HCT116 (cell line): ENCODE measurements around the gene C1GALT1C1L. TPM values are rescaled to one million over a fixed set of nuclear protein-coding genes. Genes with fewer than 3 reads are reported as not detected.
A peak's percentile ranks its signal among the peaks of the same experiment; 100 is the strongest.

Source experiments
- ATAC-seq: fragments of 200-7000 bp; cut with Tn5 transposase; 2 replicates; pipeline ENCODE4 v1.9.1; 2020; ENCODE audit warnings: mild to moderate bottlenecking, moderate library complexity
- BruUV-seq: library from RNA; stranded (reverse); fragments of 400-500 nt; replicated peaks from 2 replicates; lab custom pipeline; 2021; lab: Mats Ljungman, UMichigan
- CTCF ChIA-PET: fragments of 300-600 bp; sonication (Branson Sonifier 250); formaldehyde crosslinking; loops from one replicate; lab custom pipeline; 2021; ENCODE audit warnings: antibody characterized with exemption; lab: Charles Lee
- POLR2A ChIA-PET: fragments of 300-600, 350-600 bp; sonication (Branson Sonifier 250); formaldehyde crosslinking; loops from one replicate; lab custom pipeline; 2021; ENCODE audit warnings: antibody characterized with exemption; lab: Charles Lee
- RAD21 ChIA-PET, 2 experiments: fragments of 300-600 bp; sonication (Branson Sonifier 250); formaldehyde crosslinking; loops; one replicate each; lab custom pipeline; 2023; ENCODE audit warnings: low total read pairs in 2 of 2; ENCODE audit not compliant: uncharacterized antibody in 2 of 2, unreplicated experiment in 2 of 2, low non-redundant PET in 1 of 2; lab: Charles Lee
- DNase-seq: peaks from one replicate; pipeline ENCODE4 v3.0.0-alpha.2; 2010; ENCODE audit warnings: low read depth, low spot score
- H2AFZ ChIP-seq: fragments of 200-600 bp; shearing (Covaris generic), sonication (generic); 2 replicates; pipeline ENCODE4 v1.6.1; 2017; ENCODE audit warnings: low read depth, mixed run types, mixed read lengths, antibody characterized with exemption, low read length; ENCODE audit not compliant: poor library complexity, severe bottlenecking
- H3K27ac ChIP-seq: 2 replicates; pipeline ENCODE4 v1.5.1; 2012; ENCODE audit warnings: low read depth, low read length
- H3K27me3 ChIP-seq: fragments of 200-600 bp; sonication (generic); 2 replicates; pipeline ENCODE4 v1.6.1; 2016; ENCODE audit warnings: mixed run types, low read length, mixed read lengths; ENCODE audit not compliant: insufficient read depth
- H3K36me3 ChIP-seq, 2 experiments: fragments of 200-500 bp in 1 of 2; fragments of 200-600 bp in 1 of 2; sonication (Bioruptor generic) in 1 of 2; sonication (generic) in 1 of 2; 2 replicates each; pipeline versions ENCODE4 v1.5.1 to v1.6.1; 2014 to 2016; ENCODE audit warnings: low read length in 2 of 2, inconsistent platforms in 1 of 2, mixed read lengths in 1 of 2, mixed run types in 1 of 2; ENCODE audit not compliant: insufficient read depth in 2 of 2, control insufficient read depth in 1 of 2
- H3K4me1 ChIP-seq, 2 experiments: fragments of 200-600 bp in 1 of 2; sonication (generic) in 1 of 2; 2 replicates each; pipeline versions ENCODE4 v1.5.1 to v1.6.1; 2012 to 2017; ENCODE audit warnings: low read length in 2 of 2, inconsistent platforms in 1 of 2, mild to moderate bottlenecking in 1 of 2, mixed read lengths in 1 of 2, mixed run types in 1 of 2, moderate library complexity in 1 of 2; ENCODE audit not compliant: insufficient read depth in 2 of 2, control insufficient read depth in 1 of 2
- H3K4me2 ChIP-seq: fragments of 200-600 bp; sonication (generic); 2 replicates; pipeline ENCODE4 v1.6.1; 2017; ENCODE audit warnings: mixed run types, low read length, mixed read lengths
- H3K4me3 ChIP-seq, 2 experiments: fragments of 200-600 bp in 1 of 2; sonication (generic) in 1 of 2; replicated peaks in 1 of 2; 2 replicates each; pipeline ENCODE4 v1.5.1; 2011 to 2016; ENCODE audit warnings: low read length in 2 of 2, control low read depth in 1 of 2, low read depth in 1 of 2, mild to moderate bottlenecking in 1 of 2, mixed read lengths in 1 of 2, mixed run types in 1 of 2
- H3K79me2 ChIP-seq: fragments of 200-600 bp; sonication (generic); 2 replicates; pipeline ENCODE4 v1.6.1; 2017; ENCODE audit warnings: mild to moderate bottlenecking, mixed run types, low read length, moderate library complexity, mixed read lengths; ENCODE audit not compliant: insufficient read depth
- H3K9ac ChIP-seq: fragments of 200-600 bp; sonication (generic); 2 replicates; pipeline ENCODE4 v1.6.1; 2016; ENCODE audit warnings: low read length, mixed read lengths
- H3K9me2 ChIP-seq: fragments of 200-600 bp; sonication (generic), shearing (Covaris generic); 2 replicates; pipeline ENCODE4 v1.6.1; 2017; ENCODE audit warnings: mixed run types, mild to moderate bottlenecking, moderate library complexity; ENCODE audit not compliant: insufficient read depth
- H3K9me3 ChIP-seq, 2 experiments: fragments of 200-500 bp in 1 of 2; fragments of 200-600 bp in 1 of 2; sonication (Bioruptor generic) in 1 of 2; sonication (generic) in 1 of 2; 2 replicates each; pipeline ENCODE4 v1.6.1; 2014 to 2017; ENCODE audit warnings: low read length in 2 of 2, mixed read lengths in 2 of 2, inconsistent platforms in 1 of 2, low read depth in 1 of 2, mild to moderate bottlenecking in 1 of 2, mixed run types in 1 of 2, moderate library complexity in 1 of 2; ENCODE audit not compliant: control insufficient read depth in 1 of 2, insufficient read depth in 1 of 2
- H4K20me1 ChIP-seq: fragments of 200-600 bp; sonication (generic), shearing (Covaris generic); 2 replicates; pipeline ENCODE4 v1.6.1; 2017; ENCODE audit warnings: mixed run types, mild to moderate bottlenecking, moderate library complexity; ENCODE audit not compliant: insufficient read depth
- CBX3 ChIP-seq: IDR thresholded peaks from 2 replicates; pipeline ENCODE4 v1.6.1; 2012; ENCODE audit warnings: low read depth
- CEBPB ChIP-seq: IDR thresholded peaks from 2 replicates; pipeline ENCODE4 v1.6.1; 2012; ENCODE audit warnings: low read depth
- CTCF ChIP-seq, 3 experiments: fragments of 200-600 bp in 1 of 3; sonication (generic) in 1 of 3; IDR thresholded peaks in 2 of 3; conservative IDR thresholded peaks in 1 of 3; 2 replicates each; pipeline ENCODE4 v1.5.1; 2012 to 2017; ENCODE audit warnings: low read depth in 2 of 3, low read length in 2 of 3, antibody characterized with exemption in 1 of 3, borderline replicate concordance in 1 of 3, control low read depth in 1 of 3, mild to moderate bottlenecking in 1 of 3, mixed read lengths in 1 of 3, mixed run types in 1 of 3, moderate library complexity in 1 of 3; ENCODE audit not compliant: insufficient read depth in 1 of 3
- EGR1 ChIP-seq: IDR thresholded peaks from 2 replicates; pipeline ENCODE4 v1.6.1; 2012; ENCODE audit warnings: low read depth
- JUND ChIP-seq: IDR thresholded peaks from 2 replicates; pipeline ENCODE4 v1.6.1; 2012
- POLR2AphosphoS5 ChIP-seq: IDR thresholded peaks from 2 replicates; pipeline ENCODE4 v1.6.1; 2011; ENCODE audit warnings: mild to moderate bottlenecking, low read depth, low read length, moderate library complexity
- REST ChIP-seq: IDR thresholded peaks from 2 replicates; pipeline ENCODE4 v1.6.1; 2012; ENCODE audit warnings: low read depth
- SIN3A ChIP-seq: IDR thresholded peaks from 2 replicates; pipeline ENCODE4 v1.6.1; 2012; ENCODE audit warnings: low read depth
- SP1 ChIP-seq: IDR thresholded peaks from 2 replicates; pipeline ENCODE4 v1.6.1; 2012; ENCODE audit warnings: low read depth
- TCF7L2 ChIP-seq: IDR thresholded peaks from 2 replicates; pipeline ENCODE4 v1.7.0; 2011; ENCODE audit warnings: borderline replicate concordance, inconsistent platforms; ENCODE audit not compliant: insufficient read depth, insufficient read length; ENCODE audit errors: extremely low read depth
- YY1 ChIP-seq: IDR thresholded peaks from 2 replicates; pipeline ENCODE4 v1.6.1; 2011; ENCODE audit warnings: low read length, low read depth, moderate library complexity, mild to moderate bottlenecking; ENCODE audit not compliant: insufficient replicate concordance; ENCODE audit errors: extremely low read depth
- ZBTB33 ChIP-seq: IDR thresholded peaks from 2 replicates; pipeline ENCODE4 v1.6.1; 2011; ENCODE audit warnings: mild to moderate bottlenecking, low read length, moderate library complexity; ENCODE audit not compliant: insufficient replicate concordance; ENCODE audit errors: extremely low read depth
- ZNF274 ChIP-seq: fragments of 200-500 bp; sonication (Bioruptor generic); IDR thresholded peaks from 2 replicates; pipeline ENCODE4 v1.6.1; 2014; ENCODE audit warnings: mild to moderate bottlenecking, low read depth, low read length, inconsistent platforms
- intact Hi-C: fragments of 100-400 bp; cut with micrococcal nuclease; formaldehyde crosslinking; loops from 2 replicates; pipeline ENCODE4 v1.10.0; 2022
- total RNA-seq: library from RNA; stranded (reverse); gene quantifications from one replicate; pipeline ENCODE4 v1.2.1, GENCODE V29; 2021; ENCODE audit not compliant: unreplicated experiment

Gene C1GALT1C1L
- total RNA-seq, 1 experiment from 2014 or later: 0.20 TPM

DNA sequence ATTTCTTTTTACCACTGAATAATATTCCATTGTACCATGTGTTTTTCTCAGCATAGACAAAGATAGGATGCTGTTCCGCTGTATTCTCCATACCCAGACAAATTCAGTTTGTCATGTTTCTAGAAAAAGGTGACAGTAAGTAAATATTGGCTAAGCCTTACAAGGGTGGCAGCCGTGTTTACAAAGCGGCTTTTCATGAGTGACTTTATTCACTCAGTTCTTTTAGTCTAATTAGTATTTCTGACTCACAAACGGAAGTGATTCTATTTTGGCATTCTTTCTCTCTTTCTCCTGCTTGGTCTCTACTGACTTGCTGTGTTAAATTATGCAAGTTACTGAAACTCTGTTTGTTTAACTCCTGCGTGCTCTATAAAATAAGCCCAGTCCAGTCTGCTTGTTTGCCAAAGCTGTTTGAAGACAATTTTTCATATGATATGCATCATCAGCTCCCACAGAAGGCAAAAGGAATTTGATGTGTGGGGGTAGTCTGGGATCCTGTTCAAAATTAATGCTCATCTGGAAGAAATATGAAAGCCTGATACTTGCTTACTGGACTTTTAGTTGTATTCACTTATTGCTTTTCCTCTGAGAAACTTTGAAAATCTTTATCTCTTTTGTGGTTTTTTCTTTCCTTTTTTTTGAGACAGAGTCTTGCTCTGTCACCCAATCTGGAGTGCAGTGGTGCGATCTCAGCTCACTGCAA, 41.5 kb downstream of the C1GALT1C1L start:
- TF ChIP-seq ZNF274: no peak
- TF ChIP-seq CEBPB: no peak
- TF ChIP-seq TCF7L2: no peak
- no peak for TF ChIP-seq SP1
- no peak for TF ChIP-seq ZBTB33
- no peak for TF ChIP-seq CTCF (IDR thresholded peaks at IDR 0.05 in 2 of 3, conservative IDR thresholded peaks at IDR 0.05 in 1 of 3; ENCODE audit: borderline replicate concordance in 1 of 3, insufficient read depth in 1 of 3, low read depth in 2 of 3, low read length in 2 of 3)
- TF ChIP-seq POLR2AphosphoS5: no peak
- no peak for TF ChIP-seq REST
- no peak for TF ChIP-seq EGR1
- no peak for TF ChIP-seq CBX3
- no peak for TF ChIP-seq SIN3A
- TF ChIP-seq YY1: no peak
- TF ChIP-seq JUND: no peak
- Histone ChIP-seq H3K9ac (no peak overlapping the region), H4K20me1 (no peaks in the 10 kb centered on the region), H3K4me3 (no peak overlapping the region), H3K27me3 (no peaks in the 10 kb centered on the region), H3K9me3 (no peaks in the 10 kb centered on the region), H3K36me3 (no peaks in the 10 kb centered on the region), H3K79me2 (no peaks in the 10 kb centered on the region), H3K27ac (no peak overlapping the region), H3K4me1 (peaks cover 0 to 16% of the 10 kb centered on the region in 2 experiments; a peak in 2 of 4 replicates), H2AFZ (peak overlapping the region; percentile 22), H3K9me2 (no peaks in the 10 kb centered on the region), H3K4me2 (peak overlapping the region; percentile 17; the same call in 1 of the 2 replicates)
- BruUV-seq: no TSS peak
- ATAC-seq: no peak
- ChIA-PET RAD21 (no interaction called here), POLR2A (no interaction called here), CTCF (no interaction called here)
- intact Hi-C loops: no loop called here
- DNase-seq: no peak
